AG09319 (cell line): ENCODE data around the gene P2RX6.
"Not testable (repeated sequence)": the region's sequence is repeated elsewhere in the genome, so short reads cannot be mapped to it uniquely, and the experiment has no call there.

ENCODE experiments used
- DNase-seq: peaks from one replicate; pipeline ENCODE4 v3.0.0-alpha.2; 2010; ENCODE audit warnings: low read depth; ENCODE audit errors: extremely low read depth
- TF ChIP-seq, protein P1 (sequence below): IDR thresholded peaks from 2 replicates; pipeline ENCODE4 v1.5.1; 2011; ENCODE audit warnings: low read depth, mild to moderate bottlenecking, inconsistent platforms, low read length, moderate library complexity

P2RX6 gene

DNA sequence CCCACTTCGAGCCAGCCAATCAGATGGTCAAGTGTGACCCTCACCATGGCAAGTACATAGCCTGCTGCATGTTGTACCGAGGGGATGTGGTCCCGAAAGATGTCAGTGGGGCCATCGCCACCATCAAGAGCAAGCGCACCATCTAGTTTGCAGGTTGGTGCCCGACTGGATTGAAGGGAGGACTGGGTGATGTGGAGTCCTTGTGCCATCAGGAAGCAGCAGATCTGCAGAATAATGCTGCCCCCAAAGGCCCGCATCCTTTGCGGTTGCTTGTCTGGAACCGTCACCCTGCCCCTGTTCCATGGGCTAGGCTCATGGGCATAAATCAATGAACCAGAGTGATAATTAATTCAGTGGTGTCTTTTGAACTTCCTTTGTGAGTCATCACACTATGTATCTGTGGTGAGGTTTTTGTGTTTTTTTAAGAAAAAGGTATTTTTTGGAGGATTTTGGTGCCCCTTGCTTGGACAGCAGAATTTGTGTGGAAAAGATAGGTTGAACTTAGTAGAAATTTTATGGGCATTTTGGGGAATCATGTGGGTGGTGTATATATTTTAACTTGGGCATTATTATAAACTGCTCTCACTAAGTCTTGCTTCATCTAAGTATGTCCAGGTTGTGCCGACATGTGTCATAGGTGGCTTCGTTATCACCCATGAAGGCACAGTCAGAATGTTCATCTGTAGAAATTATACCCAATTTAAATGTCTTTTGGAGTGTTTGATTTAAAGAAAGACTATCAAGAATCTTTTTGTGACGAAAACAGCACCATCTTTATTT is 53.1 kb downstream of the P2RX6 start:
- TF ChIP-seq, protein P1, sequence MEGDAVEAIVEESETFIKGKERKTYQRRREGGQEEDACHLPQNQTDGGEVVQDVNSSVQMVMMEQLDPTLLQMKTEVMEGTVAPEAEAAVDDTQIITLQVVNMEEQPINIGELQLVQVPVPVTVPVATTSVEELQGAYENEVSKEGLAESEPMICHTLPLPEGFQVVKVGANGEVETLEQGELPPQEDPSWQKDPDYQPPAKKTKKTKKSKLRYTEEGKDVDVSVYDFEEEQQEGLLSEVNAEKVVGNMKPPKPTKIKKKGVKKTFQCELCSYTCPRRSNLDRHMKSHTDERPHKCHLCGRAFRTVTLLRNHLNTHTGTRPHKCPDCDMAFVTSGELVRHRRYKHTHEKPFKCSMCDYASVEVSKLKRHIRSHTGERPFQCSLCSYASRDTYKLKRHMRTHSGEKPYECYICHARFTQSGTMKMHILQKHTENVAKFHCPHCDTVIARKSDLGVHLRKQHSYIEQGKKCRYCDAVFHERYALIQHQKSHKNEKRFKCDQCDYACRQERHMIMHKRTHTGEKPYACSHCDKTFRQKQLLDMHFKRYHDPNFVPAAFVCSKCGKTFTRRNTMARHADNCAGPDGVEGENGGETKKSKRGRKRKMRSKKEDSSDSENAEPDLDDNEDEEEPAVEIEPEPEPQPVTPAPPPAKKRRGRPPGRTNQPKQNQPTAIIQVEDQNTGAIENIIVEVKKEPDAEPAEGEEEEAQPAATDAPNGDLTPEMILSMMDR, result no peak
- no peak for DNase-seq

DNA sequence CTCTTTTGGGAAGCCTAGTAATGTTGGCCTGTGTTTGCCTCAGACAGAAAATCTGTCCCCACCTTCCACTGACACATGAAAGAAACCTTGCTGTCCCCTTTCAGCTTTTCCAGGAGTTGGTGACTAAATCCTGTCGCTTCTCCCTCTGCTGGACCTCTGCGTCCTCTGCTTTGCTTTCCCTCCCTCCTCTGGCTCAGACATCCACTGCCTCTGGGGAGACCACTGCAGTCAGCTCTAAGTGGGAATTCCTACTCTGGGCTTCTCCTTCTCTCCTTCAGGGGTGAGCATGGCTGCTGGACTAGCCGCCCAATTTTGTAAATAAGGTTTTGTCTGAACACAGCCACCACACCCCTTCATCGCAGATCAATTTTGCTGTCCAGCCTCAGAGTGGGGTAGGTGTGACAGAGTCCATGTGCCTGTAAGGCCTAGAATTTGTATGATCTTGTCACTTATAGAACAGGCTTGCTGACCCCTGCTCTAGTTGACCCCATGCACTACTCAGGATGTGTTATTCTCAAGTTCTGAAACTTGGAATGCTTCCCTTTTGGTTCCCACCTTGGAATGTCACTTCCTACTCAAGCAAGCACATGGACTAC is 53.8 kb downstream of the P2RX6 start:
- TF ChIP-seq, protein P1, result no peak
- DNase-seq, result no peak

DNA sequence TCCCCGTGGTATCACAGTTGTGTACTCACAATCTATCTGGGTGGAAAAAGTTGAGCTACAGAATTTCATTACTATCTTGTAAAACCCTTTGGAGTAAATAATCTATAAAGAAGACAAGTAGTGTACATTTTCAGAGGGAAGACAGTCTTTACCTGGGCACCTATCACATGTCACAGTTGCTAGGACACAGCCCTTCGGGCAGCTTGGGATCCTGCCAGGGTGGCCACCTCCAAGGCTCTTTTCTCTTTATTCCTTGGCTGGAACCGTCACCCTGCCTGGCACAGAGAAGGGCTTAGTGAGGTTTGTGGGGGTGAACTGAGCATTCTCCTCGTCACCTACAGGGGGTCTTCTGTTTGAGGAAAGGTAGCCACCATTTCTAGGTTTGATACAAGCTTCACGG is 54.4 kb downstream of the P2RX6 start:
- DNase-seq, result no peak
- TF ChIP-seq, protein P1, result no peak

DNA sequence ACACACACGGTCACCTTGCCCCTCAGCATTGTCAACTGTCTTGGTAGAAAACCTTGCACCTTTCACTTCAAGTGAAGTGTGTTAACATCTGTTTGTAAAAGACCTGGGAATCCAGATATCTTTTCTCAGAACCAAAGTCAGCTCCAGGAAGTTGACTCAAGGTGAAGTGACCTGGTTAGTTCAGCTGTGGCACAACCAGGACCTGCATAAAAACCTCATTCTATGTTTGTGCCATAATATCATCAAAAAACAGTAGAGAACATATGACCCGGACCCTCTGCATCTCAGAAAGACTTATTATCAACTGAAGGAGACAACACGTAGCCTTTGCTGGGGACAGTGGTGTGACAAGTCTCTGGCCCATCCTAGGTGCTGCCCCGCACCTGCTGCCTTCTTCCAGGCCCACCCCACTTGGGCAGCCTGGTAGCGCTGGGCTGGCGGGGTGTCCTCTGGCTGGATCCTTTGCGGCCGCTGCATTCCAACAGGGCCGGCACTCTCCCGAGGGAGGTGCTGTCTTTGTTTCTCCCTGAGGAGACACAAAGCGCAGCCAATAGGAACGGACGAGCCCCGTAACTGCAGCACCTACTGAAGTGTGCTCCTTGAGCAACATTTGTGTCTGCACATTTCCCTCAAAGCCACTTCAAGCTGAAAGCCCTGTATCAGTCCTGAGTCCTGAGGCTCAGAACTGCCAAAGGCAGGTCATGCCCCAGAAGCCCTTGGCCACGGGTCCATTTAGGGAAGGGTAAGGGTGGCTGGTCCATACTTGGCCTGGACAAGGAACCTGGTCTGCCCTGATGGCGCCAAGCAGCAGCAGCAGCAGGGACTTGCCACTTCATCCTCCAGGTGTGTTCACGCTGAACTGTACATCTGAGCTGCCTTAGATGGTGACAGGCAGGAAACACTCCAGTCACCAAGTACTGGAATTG is 56.0 kb downstream of the P2RX6 start:
- TF ChIP-seq, protein P1, result no peak
- DNase-seq, result no peak

DNA sequence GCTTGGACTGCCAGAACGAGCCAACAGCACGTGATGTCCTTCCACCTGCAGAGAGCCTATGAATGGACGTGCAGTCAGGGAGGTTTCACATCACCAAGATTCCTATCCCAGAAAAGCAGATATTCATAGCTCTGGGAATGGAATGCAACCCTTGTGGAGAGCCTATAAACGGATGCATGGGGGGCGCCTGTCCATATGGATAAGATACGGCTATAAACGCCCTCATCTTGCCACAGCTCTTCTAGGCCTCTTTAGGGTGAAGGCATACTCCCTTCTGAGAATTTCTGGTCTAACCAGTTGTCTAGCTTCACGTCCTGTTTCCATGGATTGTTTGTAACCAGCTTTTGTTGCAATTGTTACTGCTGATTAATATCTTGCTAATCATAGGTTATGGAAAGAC is 56.8 kb downstream of the P2RX6 start:
- not testable (repeated sequence) for DNase-seq

DNA sequence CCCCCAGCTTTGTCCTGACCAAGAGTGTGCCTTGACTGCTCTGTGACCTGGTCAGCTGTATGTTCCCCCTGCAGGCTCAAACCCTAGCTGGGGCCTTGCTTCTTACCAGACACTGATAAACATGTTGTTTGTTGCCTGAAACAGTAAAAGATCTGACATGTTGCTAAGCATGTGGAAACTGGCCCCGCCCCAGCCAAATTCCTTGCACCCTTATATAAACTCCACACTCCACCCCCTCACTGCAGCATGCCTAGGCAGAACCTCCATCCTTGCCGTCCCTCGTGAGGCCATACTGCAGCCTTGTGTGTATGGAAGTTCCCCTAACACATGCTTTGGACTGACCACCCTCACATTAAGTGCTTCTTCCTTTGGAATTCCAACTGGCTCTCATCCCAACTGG is 58.1 kb downstream of the P2RX6 start:
- DNase-seq, result no peak
- TF ChIP-seq, protein P1, result no peak

DNA sequence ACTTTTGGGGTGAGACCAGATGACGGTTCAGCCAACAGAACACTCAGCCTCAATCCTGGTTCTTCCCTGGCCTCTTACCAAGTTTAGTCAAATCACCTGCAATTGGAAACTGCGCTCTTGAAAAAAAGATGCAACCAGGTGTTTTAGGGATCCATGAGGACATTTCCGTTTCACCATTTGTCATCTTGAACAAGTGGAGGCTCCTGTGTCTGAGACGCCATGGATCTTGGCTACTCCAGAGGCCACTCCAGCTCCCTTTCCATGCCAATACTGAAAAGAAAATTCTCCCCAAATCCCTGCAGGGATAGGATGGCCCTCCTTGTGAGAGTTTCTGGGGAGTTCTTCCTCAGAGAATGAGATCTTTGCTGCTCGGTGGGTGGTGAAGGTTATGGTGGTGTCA is 58.5 kb downstream of the P2RX6 start:
- TF ChIP-seq, protein P1, result no peak
- DNase-seq, result no peak
